Upper lobe of left lung (tissue), 4 donors: ENCODE data around the gene GFPT2.

Experiments used
- CTCF ChIP-seq, 6 experiments: fragments of 450-650 bp in 4 of 6; fragments of 200-600 bp in 2 of 6; sonication (generic) in 2 of 6; IDR thresholded peaks; one replicate each; pipeline ENCODE4 v1.5.1; 2016 to 2019; ENCODE audit warnings: antibody characterized with exemption in 6 of 6
- POLR2AphosphoS5 ChIP-seq, 2 donors: sonication (generic); formaldehyde crosslinking; IDR thresholded peaks; one replicate each; pipeline ENCODE4 v1.5.1; 2017; ENCODE audit warnings: antibody characterized with exemption in 2 of 2

- TF ChIP-seq CTCF (IDR thresholded peaks at IDR 0.05) = no peak
- no peak for TF ChIP-seq POLR2AphosphoS5 (IDR thresholded peaks at IDR 0.05)
Measured at GRCh38 chr5:180335614-180336233, 17.4 kb downstream of the GFPT2 start.
